GM12878 (cell line): Measurements from ENCODE around the gene NMRK2. TPM values are rescaled to one million over a fixed set of nuclear protein-coding genes. Genes with fewer than 3 reads are reported as not detected.
A peak's percentile ranks its signal among the peaks of the same experiment; 100 is the strongest.

ENCODE experiments used
- CBFB ChIP-seq: IDR thresholded peaks from 2 replicates; pipeline ENCODE4 v1.6.1; 2016; ENCODE audit warnings: antibody characterized with exemption, low read depth
- CEBPZ ChIP-seq: fragments of 150-350 bp; IDR thresholded peaks from 2 replicates; pipeline ENCODE4 v1.6.1; 2016; ENCODE audit warnings: low read depth, low read length
- CREB1 ChIP-seq: IDR thresholded peaks from 2 replicates; pipeline ENCODE4 v1.6.1; 2012; ENCODE audit warnings: low read depth, mild to moderate bottlenecking, inconsistent platforms
- E4F1 ChIP-seq: fragments of 450-650 bp; IDR thresholded peaks from 2 replicates; pipeline ENCODE4 v1.6.1; 2018; ENCODE audit warnings: borderline replicate concordance, mild to moderate bottlenecking; ENCODE audit not compliant: partially characterized antibody
- EZH2 ChIP-seq: IDR thresholded peaks from 2 replicates; pipeline ENCODE4 v1.6.1; 2012; ENCODE audit warnings: low read depth, mild to moderate bottlenecking, control low read depth, inconsistent platforms, low read length, borderline replicate concordance; ENCODE audit not compliant: control insufficient read depth
- FOXM1 ChIP-seq: IDR thresholded peaks from 2 replicates; pipeline ENCODE4 v1.6.1; 2012; ENCODE audit warnings: low read depth, mild to moderate bottlenecking, inconsistent platforms, low read length, moderate library complexity
- GABPA ChIP-seq: IDR thresholded peaks from 2 replicates; pipeline ENCODE4 v1.6.1; 2014; ENCODE audit warnings: antibody characterized with exemption, low read depth, mild to moderate bottlenecking, inconsistent platforms
- JUNB ChIP-seq: IDR thresholded peaks from 2 replicates; pipeline ENCODE4 v1.6.1; 2016; ENCODE audit warnings: antibody characterized with exemption, mild to moderate bottlenecking
- KAT2A ChIP-seq: conservative IDR thresholded peaks from 2 replicates; pipeline ENCODE4 v1.6.1; 2011; ENCODE audit warnings: low read depth, low read length; ENCODE audit not compliant: control insufficient read depth
- MYB ChIP-seq: fragments of 150-350 bp; IDR thresholded peaks from 2 replicates; pipeline ENCODE4 v1.6.1; 2014; ENCODE audit warnings: mild to moderate bottlenecking, low read depth, low read length, borderline replicate concordance
- NFXL1 ChIP-seq: fragments of 450-650 bp; IDR thresholded peaks from 2 replicates; pipeline ENCODE4 v1.6.1; 2017; ENCODE audit warnings: antibody characterized with exemption, mild to moderate bottlenecking, borderline replicate concordance
- SIX5 ChIP-seq: IDR thresholded peaks from 2 replicates; pipeline ENCODE4 v1.6.1; 2011; ENCODE audit warnings: mild to moderate bottlenecking, low read depth, low read length, moderate library complexity; ENCODE audit not compliant: severe bottlenecking
- SMAD5 ChIP-seq: IDR thresholded peaks from 2 replicates; pipeline ENCODE4 v1.6.1; 2016; ENCODE audit warnings: antibody characterized with exemption, low read depth
- SRF ChIP-seq, 2 experiments: IDR thresholded peaks; 2 replicates each; pipeline ENCODE4 v1.6.1; 2011; ENCODE audit warnings: low read depth in 2 of 2, low read length in 2 of 2, mild to moderate bottlenecking in 1 of 2, moderate library complexity in 1 of 2
- TBL1XR1 ChIP-seq: IDR thresholded peaks from 2 replicates; pipeline ENCODE4 v1.6.1; 2012; ENCODE audit warnings: low read depth, low read length, improper control_type of control experiment
- ZNF217 ChIP-seq: fragments of 450-650 bp; IDR thresholded peaks from 2 replicates; pipeline ENCODE4 v1.6.1; 2017; ENCODE audit warnings: antibody characterized with exemption, mild to moderate bottlenecking
- ZNF687 ChIP-seq: fragments of 450-650 bp; IDR thresholded peaks from 2 replicates; pipeline ENCODE4 v1.6.1; 2017; ENCODE audit warnings: mild to moderate bottlenecking, moderate library complexity
- ZZZ3 ChIP-seq: IDR thresholded peaks from 2 replicates; pipeline ENCODE4 v1.6.1; 2011; ENCODE audit warnings: low read depth; ENCODE audit not compliant: control insufficient read depth, insufficient read length
- polyA plus RNA-seq, 11 experiments: library from polyadenylated mRNA; depleted of rRNA in 4 of 11; unstranded in 6 of 11; stranded (reverse) in 5 of 11; fragments of >200 nt; fragmentation: Nextera tagmentation in 4 of 11; fragmentation: Illumina TruSeq in 1 of 11; extraction: Ambion mirVana in 4 of 11; extraction: Trizol in 1 of 11; gene quantifications; 1 replicate in 1 of 11; 2 replicates in 10 of 11; pipeline versions ENCODE4 v1.2.1 to v1.2.3, GENCODE V29; 2011 to 2016; ENCODE audit warnings: inconsistent platforms in 2 of 11, missing spikeins in 2 of 11, low read depth in 1 of 11
- total RNA-seq, 4 experiments: library from RNA; depleted of rRNA in 3 of 4; stranded (reverse); fragments of >200 nt in 3 of 4; fragmentation: Illumina TruSeq in 1 of 4; extraction: Trizol in 1 of 4; gene quantifications; 2 replicates each; pipeline versions ENCODE4 v1.2.1 to v1.2.3, GENCODE V29; 2013 to 2021

Gene NMRK2
- total and polyA plus RNA-seq, 10 of the 15 experiments (the other 5 are each of a cell fraction or from before 2014, with no cell fraction given), result 0.14 to 0.15 TPM; not detected in 8

- TF ChIP-seq E4F1, result no peak
- no peak for TF ChIP-seq GABPA
- TF ChIP-seq FOXM1, result no peak
- peak; percentile 98 for TF ChIP-seq SMAD5
- peak; percentile 69; the same call in 1 of the 2 replicates for TF ChIP-seq TBL1XR1
- TF ChIP-seq MYB, result no peak; the same call in 1 of the 2 replicates
- TF ChIP-seq ZNF217, result peak; percentile 60; the same call in 1 of the 2 replicates
- TF ChIP-seq CREB1, result peak; percentile 92
- peak; percentile 92 for TF ChIP-seq CBFB
- TF ChIP-seq ZZZ3, result no peak
- TF ChIP-seq NFXL1, result no peak
- no peak for TF ChIP-seq JUNB
- no peak for TF ChIP-seq KAT2A
- peak; percentile 96 for TF ChIP-seq ZNF687
- TF ChIP-seq EZH2, result no peak
- TF ChIP-seq SIX5, result no peak
- TF ChIP-seq SRF (IDR thresholded peaks at IDR 0.05; ENCODE audit: low read depth in 2 of 2, low read length in 2 of 2), result no peak
- no peak for TF ChIP-seq CEBPZ
These were observed 52.2 kb downstream of the NMRK2 start, which contains the start of gene EEF2 (continued) for GRCh38 chr19:3984908-3985642.
